Cerebellar nuclear complex (tissue), 1 donor: ENCODE results near the gene SLC22A3.
"Not testable (repeated sequence)": the region's sequence is repeated elsewhere in the genome, so short reads cannot be mapped to it uniquely, and the experiment has no call there.

Experiments
- DNase-seq, 2 experiments: peaks; one replicate each; lab custom pipeline; 2025; lab: John Stamatoyannopoulos, UW

SLC22A3 gene

DNA sequence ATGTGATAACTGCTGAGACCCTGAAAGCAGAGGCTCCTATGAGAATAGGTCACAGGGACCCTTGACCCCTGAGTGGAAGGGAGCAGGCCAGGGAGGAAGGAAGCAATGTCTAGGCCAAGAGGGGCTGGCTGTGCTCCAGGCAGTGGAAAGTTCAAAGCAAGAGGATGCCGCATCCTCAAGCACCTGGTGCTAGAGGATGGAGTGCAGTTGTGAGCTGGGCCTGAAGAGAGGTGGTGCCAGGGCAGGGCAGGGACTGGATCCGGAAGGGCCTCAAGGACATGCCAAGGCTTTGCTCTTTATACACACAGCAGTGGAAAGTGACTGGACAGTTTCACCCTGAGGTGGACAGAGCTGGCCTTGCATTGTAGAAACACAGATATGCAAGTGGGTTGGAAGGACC lies 97.0 kb downstream of the SLC22A3 start:
- no peak for DNase-seq

- no peak for DNase-seq
Observed at GRCh38 chr6:160447350-160447749, 99.2 kb downstream of the SLC22A3 start.

- not testable (repeated sequence) for DNase-seq
Observed at GRCh38 chr6:160449787-160450186, 101.6 kb downstream of the SLC22A3 start.

DNA sequence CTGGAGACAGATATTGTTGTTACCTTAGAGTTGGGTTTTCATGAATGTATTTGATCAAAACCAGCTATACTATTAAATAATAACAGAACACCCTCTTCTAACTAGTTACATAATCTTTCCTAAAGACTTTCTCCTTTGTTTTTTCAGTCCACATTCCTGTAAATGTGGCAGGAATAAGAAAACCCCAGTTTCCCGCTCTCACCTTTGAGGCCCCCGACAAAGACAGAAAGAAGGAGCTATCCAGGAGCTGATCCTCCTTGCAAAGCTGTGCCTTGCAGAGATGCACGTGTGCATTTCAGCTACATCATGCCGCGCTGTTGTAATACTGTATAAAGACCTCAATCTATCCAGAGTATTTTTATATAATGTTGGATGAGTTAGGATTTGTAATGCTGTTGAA lies 102.7 kb downstream of the SLC22A3 start:
- DNase-seq = no peak

DNA sequence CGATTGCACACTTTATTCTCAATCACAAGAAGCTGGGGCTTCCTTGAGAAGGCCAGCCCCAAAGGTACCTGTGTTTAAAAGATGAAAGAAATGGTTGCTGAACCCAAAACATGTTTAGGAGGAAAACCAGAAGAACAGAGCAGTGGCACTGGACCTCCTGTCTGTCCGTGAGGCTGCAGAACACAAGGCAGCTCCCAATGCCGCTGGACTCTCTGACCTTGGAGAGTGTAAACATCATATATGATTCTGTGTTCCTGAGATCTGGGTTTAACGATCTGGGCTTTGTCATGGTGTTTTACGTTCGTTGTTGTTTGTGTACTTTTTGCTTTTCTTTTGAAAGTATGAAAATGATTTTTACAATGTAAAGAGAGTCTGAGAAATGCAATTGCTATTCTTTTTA lies 106.1 kb downstream of the SLC22A3 start:
- no peak for DNase-seq

GRCh38 chr6:160455081-160455480 lies 106.9 kb downstream of the SLC22A3 start:
- no peak for DNase-seq

DNA sequence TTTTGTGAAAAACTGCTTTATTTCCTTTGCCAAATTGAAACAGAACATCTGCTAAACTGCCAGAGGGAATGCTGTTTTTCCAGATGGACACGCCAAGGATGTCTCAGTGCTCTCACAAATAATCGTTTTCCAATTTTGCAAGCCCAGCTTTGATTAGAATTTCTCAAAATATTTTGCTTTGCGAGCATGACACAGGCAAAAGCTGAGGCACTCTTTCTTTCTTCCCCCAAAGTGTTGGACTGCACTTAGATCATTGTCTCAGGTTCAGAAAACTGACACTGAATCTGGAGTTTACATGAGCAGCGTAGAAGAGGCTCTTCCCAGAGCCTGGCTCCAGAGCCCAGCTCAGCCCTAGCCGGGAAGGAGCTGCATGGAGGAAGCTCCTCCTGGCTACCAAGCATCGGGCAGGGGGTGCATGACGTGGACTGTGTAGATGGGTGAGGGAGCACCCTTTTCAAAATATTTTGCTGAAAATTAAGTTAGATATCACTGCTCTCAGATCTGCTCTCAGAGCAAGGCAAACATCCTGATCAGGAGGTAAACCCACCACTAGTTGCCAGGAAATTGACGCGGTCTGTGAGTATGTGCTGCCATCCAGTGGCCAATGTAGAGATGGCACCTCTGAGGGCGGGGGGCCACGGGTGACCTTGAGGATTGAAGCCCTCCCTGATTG lies 107.5 kb downstream of the SLC22A3 start:
- no peak for DNase-seq

- DNase-seq = no peak
Observed at GRCh38 chr6:160456214-160456546, 108.0 kb downstream of the SLC22A3 start.

GRCh38 chr6:160457823-160458222 lies 109.6 kb downstream of the SLC22A3 start:
- no peak for DNase-seq

DNA sequence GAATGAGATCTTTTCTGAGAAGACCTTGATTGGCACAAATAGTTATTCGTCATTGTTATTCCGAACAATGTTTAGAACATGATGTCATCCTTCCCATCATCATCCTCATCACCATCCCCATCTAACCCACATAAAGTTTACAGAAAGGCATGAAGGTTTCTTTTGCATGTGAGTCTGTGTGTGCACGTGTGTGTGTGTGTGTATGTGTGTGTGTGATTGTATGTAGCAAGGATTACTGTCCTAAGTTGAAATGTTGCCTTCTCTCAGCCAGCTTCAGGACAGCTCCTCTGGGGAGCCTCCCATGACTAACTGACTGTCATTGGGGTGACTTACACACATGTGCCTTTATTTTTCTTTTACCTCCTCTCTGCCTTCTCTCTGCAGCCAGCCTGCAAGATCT lies 113.5 kb downstream of the SLC22A3 start:
- no peak for DNase-seq

- no peak for DNase-seq
Observed at GRCh38 chr6:160462116-160462515, 113.9 kb downstream of the SLC22A3 start.

GRCh38 chr6:160462551-160463109 lies 114.5 kb downstream of the SLC22A3 start:
- no peak for DNase-seq

DNA sequence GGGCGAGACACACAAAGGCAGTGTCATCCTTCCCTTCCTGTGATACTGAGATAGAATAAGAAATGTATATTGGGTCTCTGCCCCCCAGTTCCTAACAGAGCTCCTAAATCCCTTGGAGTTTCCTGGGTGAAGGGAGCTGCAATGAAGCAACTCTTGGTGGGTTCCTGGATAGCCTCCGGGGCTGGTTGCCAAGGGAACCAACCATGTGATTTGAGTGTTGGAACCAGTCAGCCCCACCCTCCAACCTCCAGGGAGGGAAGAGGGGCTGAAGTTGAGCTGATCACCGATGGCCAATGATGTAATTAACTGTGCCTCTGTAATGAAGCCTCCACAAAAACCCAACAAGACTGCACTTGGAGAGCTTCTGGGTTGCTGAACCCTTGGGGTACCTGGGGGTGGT lies 116.6 kb downstream of the SLC22A3 start:
- DNase-seq = no peak

DNA sequence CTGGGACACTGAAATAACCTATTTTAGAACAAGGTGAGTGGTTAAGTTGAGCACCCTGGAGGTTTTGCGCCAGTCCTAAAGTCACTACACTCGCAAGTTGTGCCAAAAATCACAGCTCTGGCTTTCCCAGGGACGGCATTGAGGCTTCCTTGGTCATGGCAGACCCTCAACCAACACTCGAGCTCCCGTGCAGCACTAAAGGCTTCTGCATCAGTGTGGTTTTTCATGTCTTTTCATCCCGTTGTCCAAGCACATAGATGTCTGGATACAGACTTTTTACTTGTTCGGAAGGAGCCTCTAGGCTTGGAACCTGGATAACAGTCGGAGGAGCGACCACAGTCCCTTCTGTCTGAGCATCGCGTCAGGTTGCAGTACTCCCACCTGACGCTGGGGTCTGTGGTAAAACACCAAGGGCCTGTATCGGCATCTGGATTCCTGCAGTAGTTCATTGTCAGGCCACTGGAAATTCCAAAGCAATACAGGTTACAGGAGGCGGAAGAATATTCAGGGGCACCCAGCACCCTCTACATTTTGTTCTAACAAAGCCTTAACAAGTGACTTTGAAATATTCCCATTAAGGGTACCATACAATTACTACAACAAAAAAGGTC lies 119.2 kb downstream of the SLC22A3 start:
- not testable (repeated sequence) for DNase-seq

DNA sequence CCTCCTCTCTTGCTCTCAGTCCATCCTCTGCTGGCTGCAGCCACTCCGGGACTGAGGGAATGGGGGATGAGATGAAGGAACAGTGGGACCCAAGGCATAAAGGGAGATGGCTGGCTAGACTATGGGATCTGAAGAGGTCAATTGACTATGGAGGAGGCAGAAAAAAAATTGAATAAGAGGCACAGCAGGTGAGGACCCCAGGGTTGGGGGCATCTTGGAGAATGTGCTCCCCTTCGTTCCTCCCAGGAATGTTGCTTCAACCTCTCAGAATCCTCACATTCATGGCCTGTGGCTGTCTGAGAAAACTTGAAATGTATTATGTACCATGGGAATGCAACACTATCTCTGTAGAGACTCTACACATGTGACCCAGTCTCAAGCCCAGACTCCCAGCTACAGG lies 121.0 kb downstream of the SLC22A3 start:
- DNase-seq = no peak

DNA sequence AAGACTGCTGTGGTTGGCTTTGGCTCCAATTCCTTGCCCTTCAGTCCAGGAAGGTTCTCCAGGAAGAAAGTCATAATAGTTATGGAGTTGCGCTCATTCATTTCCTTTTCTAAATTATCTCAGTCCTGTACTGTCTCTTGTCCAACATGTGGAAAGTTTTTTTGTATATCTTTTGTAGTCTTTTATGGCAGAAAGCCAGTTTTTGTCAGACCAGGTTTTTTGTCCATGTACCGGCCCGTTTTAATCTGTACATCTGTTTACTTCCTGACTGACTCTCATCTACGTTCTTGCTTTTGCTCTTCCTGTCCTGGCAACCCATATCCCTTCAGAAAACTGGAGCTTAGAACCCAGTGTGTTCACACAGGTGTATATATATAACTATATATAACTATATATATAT lies 127.9 kb downstream of the SLC22A3 start:
- DNase-seq = not testable (repeated sequence)

GRCh38 chr6:160477072-160477471 lies 128.9 kb downstream of the SLC22A3 start:
- DNase-seq = not testable (repeated sequence)

DNA sequence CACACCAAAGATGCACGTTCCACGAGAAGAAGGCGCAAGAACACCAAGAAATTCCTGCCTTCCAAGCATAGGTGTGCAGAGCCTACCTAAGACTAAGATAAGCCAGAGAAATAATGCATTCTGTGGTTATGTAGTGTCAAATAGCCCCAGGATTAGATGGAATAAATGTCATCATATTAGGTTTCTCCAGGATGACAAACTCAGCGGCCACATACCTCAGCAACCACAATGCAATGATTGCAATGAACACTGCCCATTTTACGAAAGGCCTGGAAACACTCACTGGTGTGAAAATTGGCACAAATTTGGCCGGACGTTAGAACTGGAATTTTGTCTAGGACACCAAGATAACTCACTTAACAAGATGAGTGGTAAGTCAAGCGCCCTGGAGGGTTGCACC lies 129.7 kb downstream of the SLC22A3 start:
- DNase-seq = no peak

- no peak for DNase-seq
Observed at GRCh38 chr6:160487116-160487515, 138.9 kb downstream of the SLC22A3 start.

DNA sequence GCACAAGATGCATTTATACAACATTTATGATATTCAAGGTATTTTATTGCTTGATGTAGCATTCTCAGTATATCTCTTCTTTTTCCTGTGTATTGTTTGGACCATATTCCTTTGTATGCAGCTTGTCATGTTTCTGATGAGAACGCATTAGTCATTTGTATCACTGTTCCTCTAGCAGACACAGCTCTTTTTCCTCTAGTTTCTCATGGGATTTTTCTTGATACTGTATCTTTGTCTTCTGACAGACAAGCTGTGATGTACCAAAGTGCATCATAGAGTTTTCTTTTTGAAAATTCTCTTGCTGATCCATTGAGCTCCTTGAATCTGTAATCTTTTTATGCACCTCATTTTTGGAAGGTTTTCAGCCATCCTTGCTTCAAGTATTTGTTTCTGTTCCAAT lies 140.9 kb downstream of the SLC22A3 start:
- no peak for DNase-seq

GRCh38 chr6:160494576-160494975 lies 146.4 kb downstream of the SLC22A3 start:
- DNase-seq = no peak

GRCh38 chr6:160500639-160501038 lies 152.5 kb downstream of the SLC22A3 start:
- DNase-seq = no peak
